DOHH2 (cell line): ENCODE results near the gene MLLT10.

Source experiments
- EZH2phosphoT487 ChIP-seq: fragments of 200-600 bp; sonication (generic); IDR thresholded peaks from 2 replicates; pipeline ENCODE4 v1.6.1; 2017; ENCODE audit warnings: borderline replicate concordance, mild to moderate bottlenecking, antibody characterized with exemption, low read length, moderate library complexity, mixed read lengths
- TF ChIP-seq, protein P1 (sequence below): fragments of 200-600 bp; sonication (generic); IDR thresholded peaks from one replicate; pipeline ENCODE4 v1.5.1; 2014; ENCODE audit warnings: antibody characterized with exemption, mild to moderate bottlenecking, low read depth, low read length; ENCODE audit not compliant: poor library complexity, severe bottlenecking

DNA sequence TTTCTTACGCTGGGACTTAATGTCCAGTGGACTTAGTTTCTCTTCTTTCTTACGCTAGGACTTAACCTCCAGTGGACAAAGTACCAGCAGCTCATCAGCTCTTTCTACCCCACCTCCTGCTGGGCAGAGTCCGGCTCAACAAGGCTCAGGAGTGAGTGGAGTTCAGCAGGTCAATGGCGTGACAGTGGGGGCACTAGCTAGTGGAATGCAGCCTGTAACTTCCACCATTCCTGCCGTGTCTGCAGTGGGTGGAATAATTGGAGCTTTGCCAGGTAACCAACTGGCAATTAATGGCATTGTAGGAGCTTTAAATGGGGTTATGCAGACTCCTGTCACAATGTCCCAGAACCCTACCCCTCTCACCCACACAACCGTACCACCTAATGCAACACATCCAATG lies 199.7 kb downstream of the MLLT10 start:
- no peak for TF ChIP-seq EZH2phosphoT487
- TF ChIP-seq, protein P1, sequence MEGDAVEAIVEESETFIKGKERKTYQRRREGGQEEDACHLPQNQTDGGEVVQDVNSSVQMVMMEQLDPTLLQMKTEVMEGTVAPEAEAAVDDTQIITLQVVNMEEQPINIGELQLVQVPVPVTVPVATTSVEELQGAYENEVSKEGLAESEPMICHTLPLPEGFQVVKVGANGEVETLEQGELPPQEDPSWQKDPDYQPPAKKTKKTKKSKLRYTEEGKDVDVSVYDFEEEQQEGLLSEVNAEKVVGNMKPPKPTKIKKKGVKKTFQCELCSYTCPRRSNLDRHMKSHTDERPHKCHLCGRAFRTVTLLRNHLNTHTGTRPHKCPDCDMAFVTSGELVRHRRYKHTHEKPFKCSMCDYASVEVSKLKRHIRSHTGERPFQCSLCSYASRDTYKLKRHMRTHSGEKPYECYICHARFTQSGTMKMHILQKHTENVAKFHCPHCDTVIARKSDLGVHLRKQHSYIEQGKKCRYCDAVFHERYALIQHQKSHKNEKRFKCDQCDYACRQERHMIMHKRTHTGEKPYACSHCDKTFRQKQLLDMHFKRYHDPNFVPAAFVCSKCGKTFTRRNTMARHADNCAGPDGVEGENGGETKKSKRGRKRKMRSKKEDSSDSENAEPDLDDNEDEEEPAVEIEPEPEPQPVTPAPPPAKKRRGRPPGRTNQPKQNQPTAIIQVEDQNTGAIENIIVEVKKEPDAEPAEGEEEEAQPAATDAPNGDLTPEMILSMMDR = no peak
